ENCODE measurements around the gene CMTM5.

GRCh38 chr14:23425169-23425568 lies 48.3 kb downstream of the CMTM5 start:
- TF ChIP-seq POLR2A (IDR thresholded peaks at IDR 0.05): no peak
- TF ChIP-seq CTCF (IDR thresholded peaks at IDR 0.05 in 8 of 11, conservative IDR thresholded peaks at IDR 0.05 in 3 of 11): no peak

Measured in spleen (tissue), 7 donors.